GM18951 (cell line): ENCODE measurements around the gene CD59.

ENCODE experiments used
- POLR2A ChIP-seq: IDR thresholded peaks from 4 replicates; pipeline ENCODE4 v1.6.1; 2011; ENCODE audit warnings: mild to moderate bottlenecking; ENCODE audit not compliant: insufficient read length, insufficient read depth; ENCODE audit errors: extremely low read depth
- in situ Hi-C: fragments of 300-500 bp; cut with MboI; formaldehyde crosslinking; loops from one replicate; pipeline ENCODE4 v1.12.0; 2022; ENCODE audit warnings: low sequenced_read_pairs, mixed read lengths, inconsistent platforms; ENCODE audit not compliant: unreplicated experiment

Gene CD59

GRCh38 chr11:33770236-33770635, 34.0 kb upstream of the CD59 start:
- no peak for TF ChIP-seq POLR2A
- in situ Hi-C loops: no loop called here

GRCh38 chr11:33769542-33769941, 33.3 kb upstream of the CD59 start:
- TF ChIP-seq POLR2A: no peak
- in situ Hi-C loops: no loop called here

GRCh38 chr11:33767624-33768023, 31.4 kb upstream of the CD59 start:
- in situ Hi-C loops: no loop called here
- TF ChIP-seq POLR2A: no peak

GRCh38 chr11:33766085-33766484, 29.9 kb upstream of the CD59 start:
- in situ Hi-C loops: no loop called here
- no peak for TF ChIP-seq POLR2A

- TF ChIP-seq POLR2A: no peak
- in situ Hi-C loops: no loop called here
Observed at GRCh38 chr11:33761471-33761870, 25.2 kb upstream of the CD59 start.

- in situ Hi-C loops: no loop called here
- TF ChIP-seq POLR2A: no peak
Observed at GRCh38 chr11:33753304-33753967, 17.2 kb upstream of the CD59 start.

- no peak for TF ChIP-seq POLR2A
- in situ Hi-C loops: no loop called here
Observed at GRCh38 chr11:33751878-33752277, 15.7 kb upstream of the CD59 start.

- TF ChIP-seq POLR2A: no peak
- in situ Hi-C loops: no loop called here
Observed at GRCh38 chr11:33747979-33748378, 11.8 kb upstream of the CD59 start.

GRCh38 chr11:33743291-33743690, 7.1 kb upstream of the CD59 start:
- in situ Hi-C loops: no loop called here
- TF ChIP-seq POLR2A: no peak

- no peak for TF ChIP-seq POLR2A
- in situ Hi-C loops: no loop called here
Observed at GRCh38 chr11:33742249-33742851, 6.1 kb upstream of the CD59 start.

GRCh38 chr11:33741806-33742205, 5.6 kb upstream of the CD59 start:
- TF ChIP-seq POLR2A: no peak
- in situ Hi-C loops: no loop called here

- no peak for TF ChIP-seq POLR2A
- in situ Hi-C loops: no loop called here
Observed at GRCh38 chr11:33737362-33737821, 1.2 kb upstream of the CD59 start.

- in situ Hi-C loops: no loop called here
- TF ChIP-seq POLR2A: no peak
Observed at GRCh38 chr11:33735271-33736147, 714 bp downstream of the CD59 start.

- no peak for TF ChIP-seq POLR2A
- in situ Hi-C loops: no loop called here
Observed at GRCh38 chr11:33734441-33735270, 1.6 kb downstream of the CD59 start.
